Progenitor cell of endocrine pancreas (in vitro differentiated cells): Measurements from ENCODE around the gene ARHGAP23. TPM values are rescaled to one million over a fixed set of nuclear protein-coding genes. Genes with fewer than 3 reads are reported as not detected.

Experiments
- DNase-seq: peaks from one replicate; pipeline ENCODE4 v3.0.0; 2021; ENCODE audit warnings: low spot score; ENCODE audit not compliant: unreplicated experiment
- H3K27ac Mint-ChIP-seq: 2 replicates; pipeline ENCODE4 v1.8.0; 2021; ENCODE audit warnings: mild to moderate bottlenecking, moderate library complexity, mixed read lengths
- H3K27me3 Mint-ChIP-seq: 2 replicates; pipeline ENCODE4 v1.8.0; 2021; ENCODE audit warnings: mixed read lengths
- H3K36me3 Mint-ChIP-seq: 2 replicates; pipeline ENCODE4 v1.8.0; 2022; ENCODE audit warnings: mixed read lengths; ENCODE audit not compliant: insufficient read depth
- H3K4me1 Mint-ChIP-seq: 2 replicates; pipeline ENCODE4 v1.8.0; 2021; ENCODE audit warnings: low read depth, mixed read lengths
- H3K4me3 Mint-ChIP-seq: 2 replicates; pipeline ENCODE4 v1.8.0; 2021; ENCODE audit warnings: low read depth, mild to moderate bottlenecking, moderate library complexity, mixed read lengths
- H3K9me3 Mint-ChIP-seq: 2 replicates; pipeline ENCODE4 v1.8.0; 2021; ENCODE audit warnings: low read depth, mixed read lengths
- total RNA-seq: library from RNA; stranded (reverse); gene quantifications from 2 replicates; pipeline ENCODE4 v1.2.1, GENCODE V29; 2021
- TF ChIP-seq, protein P1 (sequence below): fragments of 200-600 bp; sonication (generic); IDR thresholded peaks from one replicate; pipeline ENCODE4 v1.5.0; 2021; ENCODE audit warnings: antibody characterized with exemption, mild to moderate bottlenecking; ENCODE audit not compliant: unreplicated experiment

The ARHGAP23 gene
- total RNA-seq, 1 donor from 2014 or later = 2.9 TPM

DNA sequence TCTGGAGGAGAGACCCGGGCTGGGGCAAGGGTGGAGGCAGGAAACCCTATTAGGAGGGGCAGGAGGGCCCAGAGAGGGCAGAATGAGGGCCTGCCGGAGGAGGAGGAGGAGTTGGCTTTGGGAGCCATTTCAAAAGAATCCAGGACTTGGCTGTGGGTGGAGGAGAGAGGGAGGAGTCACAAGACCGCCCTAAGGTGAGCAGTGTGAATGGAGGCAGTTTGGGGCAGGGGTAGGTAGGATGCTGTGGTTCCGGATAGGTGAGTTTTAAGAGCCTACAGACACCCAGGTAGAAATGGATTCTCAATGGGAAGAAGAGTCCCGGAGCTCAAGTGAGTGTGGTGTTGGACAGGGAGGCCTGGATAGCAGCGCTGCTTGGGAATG, 80.3 kb downstream of the ARHGAP23 start:
- TF ChIP-seq, protein P1, sequence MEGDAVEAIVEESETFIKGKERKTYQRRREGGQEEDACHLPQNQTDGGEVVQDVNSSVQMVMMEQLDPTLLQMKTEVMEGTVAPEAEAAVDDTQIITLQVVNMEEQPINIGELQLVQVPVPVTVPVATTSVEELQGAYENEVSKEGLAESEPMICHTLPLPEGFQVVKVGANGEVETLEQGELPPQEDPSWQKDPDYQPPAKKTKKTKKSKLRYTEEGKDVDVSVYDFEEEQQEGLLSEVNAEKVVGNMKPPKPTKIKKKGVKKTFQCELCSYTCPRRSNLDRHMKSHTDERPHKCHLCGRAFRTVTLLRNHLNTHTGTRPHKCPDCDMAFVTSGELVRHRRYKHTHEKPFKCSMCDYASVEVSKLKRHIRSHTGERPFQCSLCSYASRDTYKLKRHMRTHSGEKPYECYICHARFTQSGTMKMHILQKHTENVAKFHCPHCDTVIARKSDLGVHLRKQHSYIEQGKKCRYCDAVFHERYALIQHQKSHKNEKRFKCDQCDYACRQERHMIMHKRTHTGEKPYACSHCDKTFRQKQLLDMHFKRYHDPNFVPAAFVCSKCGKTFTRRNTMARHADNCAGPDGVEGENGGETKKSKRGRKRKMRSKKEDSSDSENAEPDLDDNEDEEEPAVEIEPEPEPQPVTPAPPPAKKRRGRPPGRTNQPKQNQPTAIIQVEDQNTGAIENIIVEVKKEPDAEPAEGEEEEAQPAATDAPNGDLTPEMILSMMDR = no peak
- peaks cover 5% of the 10 kb centered on the region for H3K4me1 Mint-ChIP-seq
- H3K36me3 Mint-ChIP-seq = no peaks in the 10 kb centered on the region
- H3K9me3 Mint-ChIP-seq = no peaks in the 10 kb centered on the region
- H3K27me3 Mint-ChIP-seq = peaks cover 55% of the 10 kb centered on the region
- no peak for DNase-seq
- no peak overlapping the region for H3K27ac Mint-ChIP-seq
- H3K4me3 Mint-ChIP-seq = no peak overlapping the region

DNA sequence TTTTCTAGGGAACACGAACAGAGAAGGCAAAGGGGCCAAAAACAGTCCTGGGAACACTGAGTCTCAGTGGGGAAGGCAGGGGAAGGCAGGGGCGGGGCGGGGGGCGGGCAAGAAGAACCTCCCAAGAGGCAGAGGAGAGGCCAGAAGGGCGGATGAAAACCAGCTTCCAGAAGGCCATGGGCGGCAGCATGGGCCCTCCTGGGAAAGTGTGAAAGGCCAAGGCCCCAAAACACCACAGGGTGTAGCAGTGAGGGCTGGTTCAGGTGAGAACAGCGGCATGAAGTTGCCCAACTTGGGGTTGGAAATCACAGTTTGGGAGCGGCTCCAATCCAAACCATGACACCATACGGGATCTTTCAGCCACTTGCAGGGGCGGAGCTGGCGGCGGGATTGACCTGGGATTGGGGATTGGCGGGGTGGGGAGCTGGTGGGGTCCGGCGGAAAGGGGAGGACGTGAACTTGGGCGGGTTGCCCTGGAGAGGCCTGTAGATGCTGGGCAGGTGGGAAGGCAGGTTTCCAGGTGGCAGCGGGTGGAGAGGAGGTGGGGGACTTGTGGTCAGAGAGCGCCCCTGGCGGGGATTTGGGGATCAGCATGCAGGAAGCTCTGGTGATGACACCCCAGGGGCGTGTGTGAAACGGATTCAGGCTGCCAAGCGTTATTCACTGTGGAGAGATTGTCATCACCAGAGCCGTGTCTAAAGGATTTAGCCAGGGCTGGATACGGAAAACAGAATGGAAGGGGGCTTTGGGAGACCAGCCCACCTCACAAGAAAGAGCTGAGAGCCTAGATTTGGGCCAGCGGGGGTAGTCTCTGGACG, 80.9 kb downstream of the ARHGAP23 start:
- Mint-ChIP-seq H3K4me1 (peaks cover 5% of the 10 kb centered on the region), H3K4me3 (peak overlapping the region; percentile 79), H3K36me3 (no peaks in the 10 kb centered on the region), H3K9me3 (no peaks in the 10 kb centered on the region), H3K27me3 (peaks cover 55% of the 10 kb centered on the region), H3K27ac (peak overlapping the region; percentile 93)
- peak; percentile 71 for DNase-seq
- TF ChIP-seq, protein P1 = peak; percentile 83

DNA sequence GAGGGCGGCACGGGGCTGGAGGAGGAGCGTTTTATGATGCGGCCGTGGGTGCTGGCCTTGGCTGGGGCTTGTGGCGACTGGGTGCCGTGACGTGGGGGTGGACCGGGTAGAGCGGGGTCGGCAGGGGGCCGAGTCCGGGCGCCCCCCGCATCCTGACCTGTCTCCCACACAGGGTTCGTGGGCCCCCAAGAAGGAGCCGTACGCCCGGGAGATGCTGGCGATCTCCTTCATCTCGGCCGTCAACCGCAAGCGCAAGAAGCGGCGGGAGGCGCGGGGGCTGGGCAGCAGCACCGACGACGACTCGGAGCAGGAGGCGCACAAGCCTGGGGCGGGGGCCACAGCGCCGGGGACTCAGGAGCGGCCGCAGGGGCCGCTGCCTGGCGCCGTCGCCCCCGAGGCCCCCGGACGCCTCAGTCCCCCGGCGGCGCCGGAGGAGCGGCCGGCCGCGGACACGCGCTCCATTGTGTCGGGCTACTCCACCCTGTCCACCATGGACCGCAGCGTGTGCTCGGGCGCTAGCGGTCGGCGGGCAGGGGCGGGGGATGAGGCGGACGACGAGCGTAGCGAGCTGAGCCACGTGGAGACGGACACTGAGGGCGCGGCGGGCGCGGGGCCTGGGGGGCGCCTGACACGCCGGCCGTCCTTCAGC, 81.6 kb downstream of the ARHGAP23 start:
- no peak for DNase-seq
- peak overlapping the region; percentile 93 for H3K27ac Mint-ChIP-seq
- TF ChIP-seq, protein P1 = no peak
- no peaks in the 10 kb centered on the region for H3K9me3 Mint-ChIP-seq
- H3K27me3 Mint-ChIP-seq = peaks cover 55% of the 10 kb centered on the region
- peak overlapping the region; percentile 79 for H3K4me3 Mint-ChIP-seq
- peaks cover 5% of the 10 kb centered on the region for H3K4me1 Mint-ChIP-seq
- H3K36me3 Mint-ChIP-seq = no peaks in the 10 kb centered on the region

- Mint-ChIP-seq H3K36me3 (no peaks in the 10 kb centered on the region), H3K4me3 (peak overlapping the region; percentile 42), H3K27ac (no peak overlapping the region), H3K4me1 (peaks cover 5% of the 10 kb centered on the region), H3K9me3 (no peaks in the 10 kb centered on the region), H3K27me3 (peaks cover 60% of the 10 kb centered on the region)
- peak; percentile 39 for DNase-seq
- TF ChIP-seq, protein P1 = peak; percentile 32
These were observed 82.3 kb downstream of the ARHGAP23 start for GRCh38 chr17:38510421-38511149.
